Lower leg skin (tissue), 4 donors: ENCODE results near the gene PTCD2. TPM values are rescaled to one million over a fixed set of nuclear protein-coding genes. Genes with fewer than 3 reads are reported as not detected.

Experiments used
- DNase-seq, 2 donors: peaks; one replicate each; pipeline ENCODE4 v3.0.0-alpha.2; 2019; ENCODE audit warnings: low spot score in 2 of 2
- H3K4me3 ChIP-seq: fragments of 200-600 bp; sonication (generic); 2 replicates; pipeline ENCODE4 v1.5.1; 2017; ENCODE audit warnings: mild to moderate bottlenecking, low read depth; ENCODE audit not compliant: poor library complexity, severe bottlenecking
- CTCF ChIP-seq, 3 donors: fragments of 450-650 bp; IDR thresholded peaks; one replicate each; pipeline ENCODE4 v1.5.1; 2016; ENCODE audit warnings: antibody characterized with exemption in 3 of 3, mild to moderate bottlenecking in 3 of 3, moderate library complexity in 2 of 3
- POLR2A ChIP-seq, 2 donors: fragments of 450-650 bp; IDR thresholded peaks; one replicate each; pipeline ENCODE4 v1.6.1; 2016 to 2017; ENCODE audit warnings: antibody characterized with exemption in 2 of 2, mild to moderate bottlenecking in 1 of 2, moderate library complexity in 1 of 2
- WGBS, 2 donors: methylation state at CpG; one replicate each; pipeline ENCODE4 v1.1.5; 2018; 5-methylcytosine and 5-hydroxymethylcytosine counted together
- intact Hi-C: fragments of 100-400 bp; cut with DNase I; formaldehyde crosslinking; loops from one replicate; pipeline ENCODE4 v1.15.0; 2023; ENCODE audit warnings: low total_unique reads
- total RNA-seq, 4 donors: library from RNA; depleted of rRNA; stranded (reverse); fragments of >200 nt; gene quantifications; one replicate each; pipeline ENCODE4 v1.1.0, GENCODE V29; 2016

The PTCD2 gene
- total RNA-seq, 4 donors from 2014 or later, result 7.2 to 12.5 (median 7.9) TPM

GRCh38 chr5:72280581-72281069 lies 39.5 kb upstream of the PTCD2 start:
- intact Hi-C loops, result loop anchor here (10.0 kb wide), 1 partner anchor 496 kb away; no protein-coding TSS in a partner anchor
- 39 to 40% methylated on average over 2 of the region's 2 CpGs for WGBS, 2 donors
- no peak for DNase-seq
- no peak overlapping the region for H3K4me3 ChIP-seq
- no peak for TF ChIP-seq POLR2A (IDR thresholded peaks at IDR 0.05)
- TF ChIP-seq CTCF (IDR thresholded peaks at IDR 0.05), result no peak

GRCh38 chr5:72281430-72281763 lies 38.8 kb upstream of the PTCD2 start:
- intact Hi-C loops, result loop anchor here (10.0 kb wide), 1 partner anchor 497 kb away; no protein-coding TSS in a partner anchor
- H3K4me3 ChIP-seq, result no peak overlapping the region
- DNase-seq, result no peak
- TF ChIP-seq POLR2A (IDR thresholded peaks at IDR 0.05), result no peak
- TF ChIP-seq CTCF (IDR thresholded peaks at IDR 0.05), result no peak
- WGBS, 2 donors, result 83 to 84% methylated on average over 1 of the region's 1 CpG

- 51 to 59% methylated on average over 3 of the region's 3 CpGs for WGBS, 2 donors
- H3K4me3 ChIP-seq, result no peak overlapping the region
- DNase-seq, result no peak
- intact Hi-C loops, result loop anchor here (10.0 kb wide), 1 partner anchor 497 kb away; no protein-coding TSS in a partner anchor
- TF ChIP-seq CTCF (IDR thresholded peaks at IDR 0.05) (no peak), POLR2A (IDR thresholded peaks at IDR 0.05) (no peak)
These were observed 38.2 kb upstream of the PTCD2 start for GRCh38 chr5:72281764-72282499.

GRCh38 chr5:72282878-72283277 lies 37.3 kb upstream of the PTCD2 start:
- no peak for DNase-seq
- TF ChIP-seq POLR2A (IDR thresholded peaks at IDR 0.05) (no peak), CTCF (IDR thresholded peaks at IDR 0.05) (no peak)
- H3K4me3 ChIP-seq, result no peak overlapping the region
- WGBS, 2 donors, result 56 to 76% methylated on average over 2 of the region's 2 CpGs
- intact Hi-C loops, result loop anchor here (10.0 kb wide), 1 partner anchor 498 kb away; no protein-coding TSS in a partner anchor

DNA sequence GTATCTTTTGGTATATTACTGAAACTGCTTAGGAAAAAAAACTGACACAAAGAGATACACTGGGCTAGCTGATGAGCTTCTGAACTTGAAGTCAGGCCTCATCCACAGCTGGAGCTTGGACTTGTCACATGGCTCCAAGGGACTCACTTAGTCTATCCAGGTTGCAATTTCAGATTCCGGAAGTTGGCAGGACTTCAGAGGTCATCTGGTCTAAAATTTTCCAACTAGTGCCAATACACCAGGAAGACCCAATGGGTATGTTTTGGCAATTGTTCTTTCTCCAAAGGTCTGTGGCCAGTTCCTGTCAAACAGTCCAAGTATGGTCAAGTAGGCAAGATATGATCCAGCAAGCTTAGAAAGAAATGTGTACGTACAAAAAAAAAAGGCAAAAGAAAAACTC lies 36.8 kb upstream of the PTCD2 start:
- WGBS, 2 donors, result 67 to 82% methylated on average over 2 of the region's 2 CpGs
- H3K4me3 ChIP-seq, result no peak overlapping the region
- no peak for DNase-seq
- TF ChIP-seq POLR2A (IDR thresholded peaks at IDR 0.05) (no peak), CTCF (IDR thresholded peaks at IDR 0.05) (no peak)
- intact Hi-C loops, result loop anchor here (10.0 kb wide), 1 partner anchor 499 kb away; no protein-coding TSS in a partner anchor
